Upper lobe of left lung (tissue), 6 donors: Measurements from ENCODE around the gene SLC38A3. TPM values are rescaled to one million over a fixed set of nuclear protein-coding genes. Genes with fewer than 3 reads are reported as not detected.

ENCODE experiments used
- ATAC-seq, 2 donors: fragments of 200-7000 bp; cut with Tn5 transposase; one replicate each; pipeline ENCODE4 v1.9.1; 2022; ENCODE audit warnings: mild to moderate bottlenecking in 2 of 2, moderate library complexity in 2 of 2; ENCODE audit not compliant: low FRiP score in 2 of 2
- DNase-seq, 2 donors: peaks; one replicate each; pipeline ENCODE4 v3.0.0-alpha.2; 2019 to 2020
- H3K27ac ChIP-seq, 4 donors: fragments of 200-600 bp; sonication (generic); one replicate each; pipeline ENCODE4 v1.5.1; 2016 to 2019
- H3K27me3 ChIP-seq, 4 donors: fragments of 200-600 bp; sonication (generic); one replicate each; pipeline ENCODE4 v1.5.1; 2017 to 2019
- H3K36me3 ChIP-seq, 4 donors: fragments of 200-600 bp; sonication (generic); one replicate each; pipeline ENCODE4 v1.5.1; 2016 to 2019
- H3K4me1 ChIP-seq, 4 donors: fragments of 200-600 bp; sonication (generic); one replicate each; pipeline ENCODE4 v1.5.1; 2018 to 2019
- H3K4me3 ChIP-seq, 4 donors: fragments of 200-600 bp; sonication (generic); one replicate each; pipeline ENCODE4 v1.5.1; 2017 to 2019; ENCODE audit warnings: mild to moderate bottlenecking in 2 of 4, moderate library complexity in 1 of 4
- H3K9me3 ChIP-seq, 4 donors: fragments of 200-600 bp; sonication (generic); one replicate each; pipeline ENCODE4 v1.5.1; 2018 to 2019
- EP300 ChIP-seq, 4 donors: sonication (generic); formaldehyde crosslinking; IDR thresholded peaks; one replicate each; pipeline ENCODE4 v1.5.1; 2017; ENCODE audit warnings: antibody characterized with exemption in 4 of 4, control low read depth in 2 of 4
- POLR2A ChIP-seq, 4 donors: fragments of 450-650 bp; IDR thresholded peaks; one replicate each; pipeline ENCODE4 v1.5.1; 2016 to 2017; ENCODE audit warnings: antibody characterized with exemption in 4 of 4, mild to moderate bottlenecking in 2 of 4
- POLR2AphosphoS5 ChIP-seq, 2 donors: sonication (generic); formaldehyde crosslinking; IDR thresholded peaks; one replicate each; pipeline ENCODE4 v1.5.1; 2017; ENCODE audit warnings: antibody characterized with exemption in 2 of 2
- WGBS, 2 donors: methylation state at CpG; one replicate each; pipeline ENCODE4 v1.1.5; 2017 to 2018; 5-methylcytosine and 5-hydroxymethylcytosine counted together
- total RNA-seq, 6 donors: library from RNA; depleted of rRNA in 4 of 6; stranded (reverse); fragments of >200 nt in 4 of 6; gene quantifications; one replicate each; pipeline versions ENCODE4 v1.1.0 to v1.2.1, GENCODE V29; 2016 to 2021
- TF ChIP-seq, protein P1 (sequence below), 6 experiments: fragments of 450-650 bp in 4 of 6; fragments of 200-600 bp in 2 of 6; sonication (generic) in 2 of 6; IDR thresholded peaks; one replicate each; pipeline ENCODE4 v1.5.1; 2016 to 2019; ENCODE audit warnings: antibody characterized with exemption in 6 of 6
- donor health status: DM: no; HTN: no; CAD: no; lungs with moderate emphysema.
- donor health status: DM: no; HTN: yes; CAD: no; lungs with severe emphysema.

Gene SLC38A3
- total RNA-seq, 6 donors from 2014 or later: 0.15 to 0.17 TPM; not detected in 4

DNA sequence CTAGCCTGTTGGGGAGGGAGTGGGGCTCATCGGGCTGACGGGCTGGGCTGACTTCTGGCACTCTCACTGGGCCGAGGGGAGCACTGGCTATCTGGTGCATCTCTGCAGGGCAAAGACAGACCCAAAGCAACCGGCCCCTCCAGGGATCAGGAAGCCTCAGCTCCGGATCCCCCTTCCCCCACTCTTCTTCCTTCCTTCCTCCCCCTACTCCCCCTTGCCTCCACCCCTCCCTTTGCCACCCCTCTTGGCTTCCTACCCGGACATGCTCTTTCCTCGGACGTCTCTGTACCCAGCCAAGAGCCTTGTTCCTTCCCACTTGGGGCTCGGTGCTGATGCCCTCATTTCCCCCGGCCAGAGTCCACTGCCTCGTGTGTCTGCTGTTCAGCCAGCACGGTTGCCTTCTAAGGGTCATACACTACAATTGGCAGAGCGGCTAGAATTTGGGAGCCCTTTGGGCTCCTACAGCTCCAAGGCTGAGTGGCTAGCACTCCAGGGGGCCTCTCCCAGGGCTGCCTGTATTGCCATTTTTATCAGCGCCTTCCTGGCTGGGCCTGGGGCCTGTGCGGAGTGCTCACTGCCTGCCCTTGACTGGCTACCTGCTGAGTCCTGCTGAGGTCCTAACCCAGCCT lies 39.0 kb upstream of the SLC38A3 start:
- H3K9me3 ChIP-seq: no peaks in the 10 kb centered on the region
- DNase-seq: no peak
- peak overlapping the region; percentile 74 to 95 (median 84) for H3K27ac ChIP-seq
- peak in 1 of 2 donors; percentile 11 for TF ChIP-seq POLR2AphosphoS5 (IDR thresholded peaks at IDR 0.05)
- no peak for TF ChIP-seq EP300 (IDR thresholded peaks at IDR 0.05)
- TF ChIP-seq POLR2A (IDR thresholded peaks at IDR 0.05): no peak
- TF ChIP-seq, protein P1, sequence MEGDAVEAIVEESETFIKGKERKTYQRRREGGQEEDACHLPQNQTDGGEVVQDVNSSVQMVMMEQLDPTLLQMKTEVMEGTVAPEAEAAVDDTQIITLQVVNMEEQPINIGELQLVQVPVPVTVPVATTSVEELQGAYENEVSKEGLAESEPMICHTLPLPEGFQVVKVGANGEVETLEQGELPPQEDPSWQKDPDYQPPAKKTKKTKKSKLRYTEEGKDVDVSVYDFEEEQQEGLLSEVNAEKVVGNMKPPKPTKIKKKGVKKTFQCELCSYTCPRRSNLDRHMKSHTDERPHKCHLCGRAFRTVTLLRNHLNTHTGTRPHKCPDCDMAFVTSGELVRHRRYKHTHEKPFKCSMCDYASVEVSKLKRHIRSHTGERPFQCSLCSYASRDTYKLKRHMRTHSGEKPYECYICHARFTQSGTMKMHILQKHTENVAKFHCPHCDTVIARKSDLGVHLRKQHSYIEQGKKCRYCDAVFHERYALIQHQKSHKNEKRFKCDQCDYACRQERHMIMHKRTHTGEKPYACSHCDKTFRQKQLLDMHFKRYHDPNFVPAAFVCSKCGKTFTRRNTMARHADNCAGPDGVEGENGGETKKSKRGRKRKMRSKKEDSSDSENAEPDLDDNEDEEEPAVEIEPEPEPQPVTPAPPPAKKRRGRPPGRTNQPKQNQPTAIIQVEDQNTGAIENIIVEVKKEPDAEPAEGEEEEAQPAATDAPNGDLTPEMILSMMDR (IDR thresholded peaks at IDR 0.05): no peak
- H3K4me3 ChIP-seq: peak overlapping the region in 1 of 4 donors; percentile 8
- no peak for ATAC-seq
- WGBS, 2 donors: 9 to 30% methylated on average over 5 to 15 of the region's 15 CpGs
- H3K36me3 ChIP-seq: no peaks in the 10 kb centered on the region
- H3K27me3 ChIP-seq: no peaks in the 10 kb centered on the region
- peaks cover 86 to 99% (median 91%) of the 10 kb centered on the region in 4 donors for H3K4me1 ChIP-seq

DNA sequence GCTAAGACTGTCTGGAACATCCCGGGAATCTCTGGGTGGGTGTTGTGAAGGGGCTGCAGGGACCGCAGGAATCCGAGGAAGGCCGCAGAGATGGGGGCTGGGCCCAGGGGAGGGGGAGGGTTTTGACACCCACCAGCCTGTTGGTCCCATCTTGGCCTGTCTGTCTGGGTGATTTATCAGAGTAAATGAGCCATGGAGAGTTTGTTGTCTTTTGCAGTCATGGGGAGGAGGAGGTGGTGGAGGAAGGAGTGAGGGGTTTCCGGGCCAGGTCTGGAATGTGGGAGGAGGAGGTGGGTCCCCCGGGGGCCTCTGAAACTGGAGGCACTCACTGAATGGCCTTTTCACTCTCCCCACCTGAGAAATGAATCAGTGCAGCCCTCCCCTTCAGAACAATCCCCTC lies 38.5 kb upstream of the SLC38A3 start:
- Histone ChIP-seq H3K4me1 (peaks cover 91 to 99% (median 93%) of the 10 kb centered on the region in 4 donors), H3K27me3 (no peaks in the 10 kb centered on the region), H3K4me3 (no peak overlapping the region), H3K27ac (peak overlapping the region; percentile 74 to 95 (median 84)), H3K9me3 (no peaks in the 10 kb centered on the region), H3K36me3 (no peaks in the 10 kb centered on the region)
- no peak for ATAC-seq
- WGBS, 2 donors: 56 to 73% methylated on average over 4 to 6 of the region's 6 CpGs
- TF ChIP-seq, protein P1 (IDR thresholded peaks at IDR 0.05): no peak
- TF ChIP-seq POLR2AphosphoS5 (IDR thresholded peaks at IDR 0.05) (no peak), EP300 (IDR thresholded peaks at IDR 0.05) (no peak), POLR2A (IDR thresholded peaks at IDR 0.05) (no peak)
- no peak for DNase-seq

DNA sequence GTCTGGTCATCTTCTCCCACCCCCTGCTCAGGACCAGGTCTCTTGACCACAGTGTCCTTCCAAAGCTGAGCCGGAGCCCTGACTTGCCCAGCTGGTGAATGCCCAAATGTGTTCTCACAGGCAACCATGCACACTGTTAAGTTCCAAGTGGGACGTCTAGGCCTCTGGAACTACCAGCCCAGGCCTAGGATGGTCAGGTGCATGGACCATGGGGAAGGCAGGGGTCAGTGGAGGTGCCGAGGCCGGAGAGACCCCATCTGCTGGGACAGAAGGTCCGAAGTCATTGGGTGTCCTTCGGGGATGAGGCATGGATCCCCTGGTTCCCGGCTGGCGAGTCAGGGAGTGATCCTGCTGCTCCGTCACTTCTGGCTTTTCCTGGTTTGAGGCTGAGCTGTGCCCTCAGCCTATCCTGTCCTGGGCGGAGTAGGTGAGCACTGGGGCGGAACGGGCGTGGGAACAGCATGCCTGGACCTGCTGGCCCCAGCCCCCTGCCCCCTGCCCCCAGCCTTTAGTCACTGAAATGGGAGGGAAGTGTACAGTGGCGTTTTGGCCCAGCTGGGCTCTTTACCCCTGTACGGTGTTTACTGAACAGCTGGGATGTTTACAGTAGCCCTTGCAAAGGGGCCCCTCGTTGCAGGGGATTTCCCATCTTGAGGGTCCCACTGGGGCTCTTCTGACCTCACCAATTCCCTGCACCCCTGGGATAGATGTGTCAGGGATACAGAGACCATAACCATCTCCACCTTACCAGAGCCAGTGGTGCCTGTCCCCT lies 37.8 kb upstream of the SLC38A3 start:
- no peaks in the 10 kb centered on the region for H3K27me3 ChIP-seq
- no peak for DNase-seq
- no peak for TF ChIP-seq EP300 (IDR thresholded peaks at IDR 0.05)
- TF ChIP-seq POLR2AphosphoS5 (IDR thresholded peaks at IDR 0.05): peak; percentile 17 to 39
- H3K27ac ChIP-seq: peak overlapping the region; percentile 74 to 95 (median 84)
- H3K36me3 ChIP-seq: no peaks in the 10 kb centered on the region
- peaks cover 91 to 98% (median 94%) of the 10 kb centered on the region in 4 donors for H3K4me1 ChIP-seq
- ATAC-seq: no peak
- WGBS, 2 donors: 53 to 57% methylated on average over 10 to 16 of the region's 16 CpGs
- H3K4me3 ChIP-seq: no peak overlapping the region
- no peaks in the 10 kb centered on the region for H3K9me3 ChIP-seq

DNA sequence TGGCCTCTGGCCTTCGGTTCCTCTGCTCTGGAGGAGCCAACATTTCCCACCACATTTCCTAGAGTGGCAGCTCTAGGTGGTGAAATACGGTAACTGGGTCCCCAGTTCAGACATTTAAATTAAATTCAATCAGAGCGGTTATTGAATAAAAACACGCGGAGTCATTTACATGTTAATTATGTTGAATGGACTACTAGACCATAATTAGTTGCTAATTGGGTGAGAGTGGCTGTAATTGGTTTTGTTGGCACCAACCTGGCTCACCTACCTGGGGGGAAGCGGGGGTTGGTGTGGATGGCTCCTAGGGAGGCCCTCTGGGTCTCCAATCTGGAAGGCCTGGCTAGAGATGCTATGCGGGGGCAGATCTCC lies 37.2 kb upstream of the SLC38A3 start:
- Histone ChIP-seq H3K4me1 (peaks cover 89 to 98% (median 89%) of the 10 kb centered on the region in 4 donors), H3K4me3 (no peak overlapping the region), H3K36me3 (no peaks in the 10 kb centered on the region), H3K9me3 (no peaks in the 10 kb centered on the region), H3K27me3 (no peaks in the 10 kb centered on the region), H3K27ac (peak overlapping the region; percentile 74 to 95 (median 84))
- WGBS, 2 donors: 75 to 82% methylated on average over 5 to 7 of the region's 7 CpGs
- no peak for ATAC-seq
- no peak for DNase-seq
- TF ChIP-seq, protein P1 (IDR thresholded peaks at IDR 0.05): no peak
- TF ChIP-seq EP300 (IDR thresholded peaks at IDR 0.05): no peak
- no peak for TF ChIP-seq POLR2AphosphoS5 (IDR thresholded peaks at IDR 0.05)
- TF ChIP-seq POLR2A (IDR thresholded peaks at IDR 0.05): no peak

DNA sequence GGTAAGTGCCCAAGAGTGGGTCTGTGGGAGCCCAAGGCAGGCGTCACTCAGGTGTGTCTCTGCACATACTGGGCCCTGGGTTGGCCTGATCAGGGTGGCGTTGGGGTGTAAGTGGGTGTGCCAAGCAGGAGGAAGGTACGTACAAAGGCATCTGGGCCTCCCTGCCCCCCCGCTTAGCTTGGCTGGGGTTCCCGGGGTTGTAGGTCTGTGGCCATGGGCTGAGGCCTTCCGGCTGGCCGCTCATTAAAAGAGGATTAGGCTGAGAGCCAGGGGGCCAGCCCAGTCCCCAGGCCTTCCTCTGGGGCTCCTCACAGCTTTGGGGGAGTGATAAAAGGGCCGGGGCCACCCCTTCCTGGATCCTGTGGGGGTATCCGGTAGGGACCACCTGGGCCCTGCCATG lies 36.7 kb upstream of the SLC38A3 start:
- H3K27ac ChIP-seq: peak overlapping the region; percentile 74 to 95 (median 84)
- H3K9me3 ChIP-seq: no peaks in the 10 kb centered on the region
- H3K4me1 ChIP-seq: peaks cover 83 to 98% (median 87%) of the 10 kb centered on the region in 4 donors
- DNase-seq: peak in 1 of 2 donors; percentile 57
- WGBS, 2 donors: 36 to 61% methylated on average over 5 of the region's 9 CpGs
- no peak for TF ChIP-seq POLR2A (IDR thresholded peaks at IDR 0.05)
- no peaks in the 10 kb centered on the region for H3K36me3 ChIP-seq
- no peak overlapping the region for H3K4me3 ChIP-seq
- ATAC-seq: no peak
- H3K27me3 ChIP-seq: no peaks in the 10 kb centered on the region
